HG03095 (cell line): ENCODE data around the gene PPP2R3B.
"Not testable (repeated sequence)": the region's sequence is repeated elsewhere in the genome, so short reads cannot be mapped to it uniquely, and the experiment has no call there.

Source experiments
- ATAC-seq: cut with Tn5 transposase; IDR thresholded peaks from one replicate; pipeline ENCODE4 v1.9.1; 2021; ENCODE audit warnings: moderate library complexity; ENCODE audit not compliant: unreplicated experiment

Gene PPP2R3B

DNA sequence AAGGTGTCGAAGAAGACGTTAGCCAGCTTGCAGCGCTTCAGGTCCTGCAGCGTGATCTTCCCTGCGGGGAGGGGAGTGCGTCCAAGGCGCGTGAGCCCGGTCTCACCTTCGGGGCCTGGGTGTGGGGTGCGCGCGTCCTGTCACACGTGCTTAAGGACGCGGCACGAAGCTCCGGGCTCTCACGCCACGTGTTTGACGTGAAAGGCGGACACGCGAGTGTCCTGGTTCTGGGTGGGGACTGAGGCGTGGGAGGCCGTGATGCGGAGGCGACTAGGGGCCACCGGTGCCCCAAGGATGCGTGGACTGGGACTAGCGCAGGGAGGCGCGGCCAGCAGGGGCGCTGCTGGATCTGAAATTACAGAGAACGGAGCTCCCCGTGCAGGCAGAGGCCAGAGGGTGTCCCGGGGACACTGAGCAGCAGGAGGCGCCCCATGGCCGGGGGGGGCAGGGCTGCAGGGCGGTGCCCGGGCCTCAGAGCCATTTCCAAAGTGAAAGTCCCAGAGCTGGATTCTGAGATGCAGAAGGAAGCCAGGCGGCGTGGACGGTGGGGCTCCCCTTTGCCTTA is 47.8 kb downstream of the PPP2R3B start:
- no peak for ATAC-seq

DNA sequence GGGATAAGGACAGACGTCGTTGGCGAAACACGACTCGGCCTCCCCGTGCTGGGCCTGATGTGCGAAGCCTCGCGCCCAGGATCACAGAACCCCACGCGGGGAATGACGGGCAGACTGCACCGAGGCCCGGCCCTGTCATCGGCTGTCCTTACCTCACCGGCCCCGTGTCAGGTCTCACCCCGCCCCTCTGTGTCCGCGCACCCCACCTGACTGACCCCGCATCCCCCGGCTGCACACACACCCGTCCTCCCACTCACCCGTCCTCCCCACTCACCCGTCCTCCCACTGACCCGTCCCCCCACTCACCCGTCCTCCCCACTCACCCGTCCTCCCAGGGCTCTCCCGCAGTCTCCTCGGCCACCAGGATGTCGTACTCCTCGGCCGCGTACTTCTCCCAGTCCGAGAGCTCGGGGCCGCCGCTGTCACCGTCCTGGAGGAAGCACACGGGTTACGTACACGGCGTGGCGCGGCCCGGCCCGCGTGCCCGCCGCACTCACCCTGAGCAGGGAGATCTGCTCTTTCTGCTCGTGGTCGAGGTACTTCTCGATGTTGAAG is 48.3 kb downstream of the PPP2R3B start:
- ATAC-seq = no peak

DNA sequence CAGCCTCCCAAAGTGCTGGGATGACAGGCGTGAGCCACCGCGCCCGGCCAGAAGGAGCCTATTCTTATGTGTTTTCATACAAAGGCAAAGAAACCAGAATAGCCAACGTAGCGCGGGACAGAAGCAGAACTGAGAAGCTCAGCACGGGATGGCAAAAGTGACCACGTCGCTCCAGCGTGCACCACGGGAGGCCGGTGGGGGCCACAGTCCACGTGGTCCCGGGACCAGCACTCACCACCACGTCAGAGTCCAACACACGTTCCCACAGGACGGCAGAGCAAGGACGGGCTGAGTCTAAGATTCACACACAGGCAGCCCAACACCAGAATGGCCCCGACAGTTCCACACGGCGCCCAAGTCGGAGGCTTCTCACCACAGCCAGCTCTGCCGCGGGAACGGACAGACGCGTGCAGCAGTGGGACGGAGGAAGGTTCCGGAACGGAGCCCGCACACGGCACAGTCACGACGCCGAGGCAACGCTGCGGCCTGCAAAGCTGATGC is 49.3 kb downstream of the PPP2R3B start:
- no peak for ATAC-seq

DNA sequence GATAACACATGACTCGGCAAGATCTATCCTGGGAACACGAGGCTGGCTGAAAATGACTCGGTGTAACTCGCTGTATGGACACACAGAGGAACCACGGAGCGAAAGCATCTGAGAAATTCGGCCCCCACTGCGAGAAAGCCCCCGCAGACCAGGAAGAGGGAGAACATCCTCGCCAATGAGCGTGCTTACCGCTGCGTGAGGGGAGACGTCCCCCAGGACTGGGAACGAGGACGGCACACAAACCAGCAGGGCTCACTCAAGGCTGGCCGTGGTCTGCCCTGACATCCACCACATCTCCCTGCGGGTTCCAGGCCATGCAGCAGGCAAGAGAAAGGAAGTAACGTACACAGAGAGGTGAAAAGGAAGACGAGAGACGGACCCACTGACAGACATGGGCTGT is 50.5 kb downstream of the PPP2R3B start:
- no peak for ATAC-seq

DNA sequence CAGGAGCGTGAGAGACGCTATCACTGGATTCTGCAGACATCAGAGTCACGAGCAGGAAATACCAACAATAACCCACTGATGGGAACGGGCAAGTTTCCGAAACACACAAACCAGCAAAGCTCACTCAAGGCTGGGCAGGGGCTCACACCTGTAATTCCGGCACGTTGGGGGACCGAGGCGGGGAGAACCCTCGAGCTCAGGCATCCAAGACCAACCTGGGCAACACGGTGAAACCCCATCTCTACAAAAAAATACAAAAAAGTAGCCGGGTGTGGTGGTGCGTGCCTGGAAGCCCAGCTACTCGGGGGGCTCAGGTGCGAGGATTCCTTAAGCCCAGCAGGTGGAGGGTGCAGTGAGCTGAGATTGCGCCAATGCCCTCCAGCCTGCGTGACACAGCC is 51.0 kb downstream of the PPP2R3B start:
- no peak for ATAC-seq

DNA sequence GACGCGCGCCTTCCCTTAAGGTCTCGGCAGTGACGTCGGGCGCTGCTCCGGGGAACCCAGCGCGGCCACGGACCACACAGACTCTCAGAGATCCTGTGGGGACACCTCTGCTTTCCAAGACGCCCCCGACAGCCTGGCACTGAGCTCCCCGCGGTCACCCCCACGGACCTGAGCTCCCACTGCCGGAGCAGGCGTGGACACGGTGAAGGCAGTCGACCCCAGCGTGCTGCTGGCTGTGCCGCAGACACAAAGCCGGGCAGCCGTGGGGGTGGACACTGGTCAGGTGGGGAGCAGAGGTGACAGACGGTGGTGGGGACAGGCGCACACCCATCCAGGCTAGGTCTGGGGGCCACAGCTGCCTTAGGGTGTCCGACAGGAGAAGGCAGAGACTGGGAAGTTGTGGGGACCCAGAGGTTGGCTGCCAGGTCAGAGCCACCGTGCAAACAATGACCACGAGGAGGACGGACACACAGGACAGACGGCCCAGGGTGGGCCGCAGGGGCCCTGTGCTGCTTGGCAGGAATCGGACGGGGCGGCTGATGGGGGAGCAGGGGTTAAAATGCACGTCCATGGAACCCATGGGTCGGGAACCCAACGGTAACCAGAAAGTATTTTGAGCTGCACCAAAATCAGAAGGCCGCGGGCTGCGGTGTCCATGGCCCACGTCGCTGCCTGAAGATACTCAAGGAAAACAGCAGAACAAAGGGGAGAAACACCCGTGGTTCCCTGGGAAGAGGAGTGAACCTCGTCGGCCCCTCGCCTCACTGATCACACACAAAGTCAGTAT is 51.5 kb downstream of the PPP2R3B start:
- ATAC-seq = no peak

DNA sequence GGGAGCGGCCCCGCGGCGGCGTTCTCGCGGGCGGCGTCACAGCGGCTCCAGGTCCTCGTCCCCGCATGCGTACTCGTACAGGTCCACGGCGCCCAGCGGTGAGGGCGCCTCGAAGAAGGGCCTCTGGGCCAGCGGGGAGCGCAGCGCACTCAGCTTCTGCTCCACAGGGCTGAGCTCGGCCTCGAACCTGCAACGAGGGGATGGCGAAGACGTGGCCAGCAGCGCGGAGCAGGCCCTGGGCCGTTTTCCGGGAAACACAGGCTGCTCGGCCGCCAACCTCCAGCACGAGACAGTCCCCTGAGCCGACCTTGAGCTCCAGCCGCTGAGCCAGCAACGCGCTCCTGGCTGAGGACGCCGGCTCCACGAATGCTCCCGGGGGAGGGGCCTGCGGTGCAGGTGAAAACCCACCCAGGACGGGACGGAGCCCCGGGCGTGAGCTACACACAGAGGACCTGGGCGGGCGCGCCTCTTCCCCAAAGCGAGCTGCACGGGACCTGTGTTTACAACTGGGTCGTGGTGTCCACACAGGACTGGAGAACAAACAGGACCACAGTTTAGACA is 52.3 kb downstream of the PPP2R3B start:
- ATAC-seq = no peak

DNA sequence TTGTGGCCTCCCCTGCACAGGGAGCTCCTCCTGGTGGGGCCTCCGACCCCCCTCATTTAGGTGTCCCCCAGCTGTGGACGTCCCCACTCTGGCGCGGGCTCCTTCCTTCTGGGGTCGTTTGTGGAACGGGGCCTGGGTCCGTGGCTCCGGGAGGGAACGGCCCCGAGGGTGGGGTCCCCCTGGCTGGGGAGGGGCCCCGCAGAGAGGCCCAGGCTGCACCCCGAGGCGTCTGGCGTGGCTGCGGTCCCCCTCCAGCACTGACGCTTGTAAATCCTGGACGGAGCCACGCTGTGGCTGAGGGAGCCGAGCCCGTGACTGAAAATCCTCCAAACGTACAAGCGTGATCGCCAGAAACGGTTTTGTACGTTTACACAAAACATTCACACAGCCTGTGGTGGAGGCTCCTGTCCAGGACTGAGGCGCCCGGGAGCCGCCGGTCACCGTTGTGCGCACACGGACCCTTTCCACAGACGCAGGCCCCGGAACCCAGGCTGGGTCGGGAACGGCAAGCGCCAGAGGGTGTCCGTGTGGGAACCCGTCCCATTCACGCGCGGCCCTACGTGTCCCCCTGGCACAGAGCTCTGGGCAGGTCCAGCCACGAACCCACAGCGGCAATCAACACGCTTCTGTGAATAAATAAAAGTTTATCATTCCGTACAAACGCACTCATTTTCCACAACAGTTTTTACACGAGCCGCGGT is 52.9 kb downstream of the PPP2R3B start:
- no peak for ATAC-seq

DNA sequence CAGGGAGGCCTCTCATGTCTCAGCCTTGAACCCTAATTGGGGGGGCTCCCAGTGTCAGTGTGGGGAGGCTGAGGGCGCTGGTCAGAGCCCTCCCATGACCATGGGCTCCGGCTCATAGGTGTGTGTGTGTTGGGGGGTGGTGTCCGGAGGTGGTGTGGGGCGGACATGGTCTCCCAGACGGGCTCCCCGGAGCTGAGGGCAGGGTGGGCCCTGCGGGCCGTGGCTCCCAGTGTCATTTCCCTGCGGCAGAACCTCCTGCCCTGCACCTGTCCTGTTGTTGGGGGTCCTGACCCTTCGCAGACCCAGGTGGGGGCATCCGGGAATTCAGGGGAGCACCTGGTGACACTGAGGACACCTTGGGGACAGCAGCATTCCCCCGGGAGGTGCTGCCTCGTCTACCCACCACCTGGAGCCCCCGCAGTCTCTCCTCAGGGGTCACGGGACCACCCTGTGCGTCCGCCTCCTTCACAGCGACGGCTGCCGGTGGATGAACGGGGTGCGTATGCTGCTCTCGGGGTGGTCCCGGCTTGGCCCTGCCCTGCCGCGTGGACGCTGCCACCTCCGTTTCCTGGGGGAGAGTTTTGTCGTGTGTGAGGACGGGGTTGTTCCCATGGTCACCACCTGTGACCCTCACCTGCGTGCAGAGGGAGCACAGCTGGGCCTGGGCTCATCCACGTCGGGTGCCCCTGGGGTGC is 53.6 kb downstream of the PPP2R3B start:
- no peak for ATAC-seq

DNA sequence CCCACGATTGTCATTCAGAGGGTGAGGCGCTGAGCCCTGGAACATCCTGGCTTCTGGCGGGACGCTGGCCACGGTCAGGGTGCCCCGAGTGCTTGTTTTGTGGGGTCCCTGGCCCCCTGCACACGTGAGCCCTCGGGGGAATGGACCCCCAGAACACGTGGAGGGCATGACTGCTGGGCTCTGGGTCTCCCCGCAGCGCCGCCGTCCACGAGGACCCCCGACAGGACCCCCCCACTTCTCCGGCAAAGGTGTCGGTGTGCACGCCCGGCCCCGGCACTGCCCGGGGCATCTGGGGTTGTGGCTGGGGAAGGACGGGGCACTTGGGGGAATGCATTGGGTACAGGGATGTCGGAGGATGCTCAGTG is 54.2 kb downstream of the PPP2R3B start:
- no peak for ATAC-seq

DNA sequence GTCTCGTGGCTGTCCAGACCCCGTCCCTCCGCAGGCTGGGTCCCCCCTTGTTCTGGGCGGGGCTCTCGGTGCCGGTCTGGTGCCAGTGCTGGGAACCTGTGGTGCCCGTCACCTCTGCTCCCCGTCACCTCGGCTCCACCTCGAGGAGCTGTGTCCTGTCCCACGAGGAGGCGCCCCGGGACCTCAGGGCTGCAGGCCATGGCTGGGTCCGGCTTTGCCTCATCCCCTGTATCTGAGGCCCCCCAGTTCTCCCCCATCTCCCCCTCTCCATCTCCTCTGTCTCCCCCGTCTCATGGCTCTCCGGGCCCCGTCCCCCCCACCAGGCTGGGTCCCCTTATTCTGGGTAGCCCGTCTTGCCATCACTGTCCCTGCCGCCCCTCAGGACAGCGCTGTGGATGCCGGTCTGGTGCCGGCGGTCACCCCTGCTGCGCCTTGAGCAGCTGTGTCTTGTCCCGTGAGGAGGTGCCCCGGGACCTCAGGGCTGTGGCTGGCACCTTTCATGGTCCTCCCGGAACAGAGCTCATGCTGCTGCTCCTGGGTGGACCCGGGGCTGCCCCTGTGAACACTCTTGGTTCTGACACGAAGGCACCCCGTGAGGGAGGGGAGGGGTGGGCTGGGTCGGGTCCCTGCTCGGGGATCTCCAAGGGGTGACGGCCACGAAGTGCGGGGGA is 54.7 kb downstream of the PPP2R3B start:
- ATAC-seq = no peak

DNA sequence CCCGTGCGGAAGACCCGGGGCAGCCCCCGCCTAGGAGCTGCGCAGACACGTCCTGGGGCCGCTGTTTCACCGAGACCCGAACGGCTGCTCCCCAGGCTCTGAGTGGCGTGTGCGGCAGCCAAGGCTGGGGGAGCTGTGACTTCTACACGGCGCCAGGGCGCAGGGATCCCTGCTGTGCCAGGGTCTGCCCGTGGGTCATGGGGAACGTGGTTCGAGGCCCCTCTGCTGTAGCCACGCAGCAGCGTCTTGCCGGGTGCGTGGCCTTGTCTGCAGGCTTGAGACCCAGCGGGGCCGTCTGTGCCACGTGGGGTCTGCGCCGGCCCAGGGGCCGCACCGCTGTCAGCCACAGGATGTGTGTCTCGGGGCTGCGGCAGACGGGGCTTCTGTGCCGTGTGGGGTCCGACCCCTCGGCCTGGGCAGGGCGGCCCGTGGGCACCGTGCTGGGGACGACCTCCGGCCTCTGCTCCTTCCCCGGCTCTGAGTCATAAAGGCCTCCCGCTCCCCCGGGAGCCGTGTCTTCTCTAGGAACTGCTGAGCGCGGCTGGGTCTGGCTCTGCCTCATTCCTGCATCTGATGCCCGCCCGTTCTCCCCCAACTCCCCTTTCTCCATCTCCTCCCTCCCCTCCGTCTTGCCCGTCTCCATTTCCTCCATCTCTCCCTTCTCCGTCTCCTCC is 55.4 kb downstream of the PPP2R3B start:
- ATAC-seq = no peak

DNA sequence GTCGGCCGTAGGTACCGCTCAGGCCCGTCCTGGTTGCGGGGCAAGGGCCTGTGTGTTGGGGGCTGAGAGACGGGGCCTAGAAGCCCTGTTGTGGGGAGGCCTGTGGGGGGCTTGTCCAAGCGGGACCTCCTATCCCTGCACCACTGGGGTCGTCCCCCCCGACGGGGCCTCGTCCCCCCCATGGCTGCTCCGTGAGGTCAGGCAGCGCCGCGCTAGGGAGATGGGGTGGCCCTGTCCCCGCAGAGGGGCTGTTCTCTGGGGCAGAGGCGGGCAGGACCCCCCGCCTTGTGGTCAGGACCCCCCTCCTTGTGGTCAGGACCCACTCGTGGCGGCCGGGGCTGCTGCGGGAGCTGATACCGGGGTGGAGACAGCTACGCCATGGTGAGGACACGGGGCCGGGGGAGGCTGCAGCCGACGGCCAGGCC is 56.0 kb downstream of the PPP2R3B start:
- ATAC-seq = no peak

DNA sequence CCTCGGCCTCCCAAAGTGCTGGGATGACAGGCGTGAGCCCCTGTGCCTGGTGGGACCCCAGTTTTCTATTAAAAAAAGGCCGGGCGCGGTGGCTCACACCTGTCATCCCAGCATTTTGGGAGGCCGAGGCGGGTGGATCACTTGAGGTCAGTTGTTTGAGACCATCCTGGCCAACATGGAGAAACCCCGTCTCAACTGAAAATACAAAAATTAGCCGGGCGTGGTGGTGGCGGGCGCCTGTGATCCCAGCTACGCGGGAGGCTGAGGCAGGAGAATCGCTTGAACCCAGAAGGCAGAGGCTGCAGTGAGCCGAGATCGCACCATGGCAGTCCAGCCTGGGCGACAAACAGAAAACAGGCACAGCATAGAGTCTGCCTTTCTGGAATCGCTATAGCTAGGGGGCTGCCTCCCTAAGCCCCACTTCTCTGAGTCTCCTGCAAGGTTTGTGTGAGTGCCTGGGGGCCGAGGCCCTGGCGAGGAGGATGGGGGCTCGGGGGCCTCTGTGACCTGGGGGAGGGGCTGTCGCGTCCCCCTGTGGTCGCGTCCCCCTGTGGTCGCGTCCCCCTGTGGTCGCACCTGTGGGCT is 56.5 kb downstream of the PPP2R3B start:
- ATAC-seq = not testable (repeated sequence)

DNA sequence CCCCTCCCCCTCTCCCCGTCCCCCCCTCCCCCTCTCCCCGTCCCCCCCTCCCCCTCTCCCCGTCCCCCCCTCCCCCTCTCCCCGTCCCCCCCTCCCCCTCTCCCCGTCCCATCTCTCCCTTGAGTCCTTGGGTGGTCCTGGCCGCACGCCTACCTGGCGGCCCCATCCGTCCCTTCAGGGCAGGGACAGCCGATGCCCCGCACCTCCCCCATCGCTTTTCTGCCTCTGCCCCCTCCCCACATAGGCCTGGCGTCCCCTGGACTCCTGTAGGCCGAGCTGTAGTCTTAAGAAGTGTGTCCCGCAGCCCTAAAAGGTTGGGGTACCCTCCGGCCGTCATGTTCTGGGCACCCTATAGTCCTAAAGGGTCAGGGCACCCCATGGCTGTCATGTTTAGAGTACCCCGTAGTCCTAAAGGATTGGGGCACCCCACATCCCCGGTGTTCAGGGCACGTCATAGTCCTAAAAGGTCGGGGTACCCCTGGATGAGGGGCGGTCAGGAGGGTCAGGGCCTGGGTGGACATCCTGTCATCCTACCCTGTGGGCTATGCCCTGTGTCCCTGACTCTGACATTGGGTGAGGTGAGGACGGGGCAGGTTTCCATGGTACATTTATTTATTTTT is 57.3 kb downstream of the PPP2R3B start:
- no peak for ATAC-seq

DNA sequence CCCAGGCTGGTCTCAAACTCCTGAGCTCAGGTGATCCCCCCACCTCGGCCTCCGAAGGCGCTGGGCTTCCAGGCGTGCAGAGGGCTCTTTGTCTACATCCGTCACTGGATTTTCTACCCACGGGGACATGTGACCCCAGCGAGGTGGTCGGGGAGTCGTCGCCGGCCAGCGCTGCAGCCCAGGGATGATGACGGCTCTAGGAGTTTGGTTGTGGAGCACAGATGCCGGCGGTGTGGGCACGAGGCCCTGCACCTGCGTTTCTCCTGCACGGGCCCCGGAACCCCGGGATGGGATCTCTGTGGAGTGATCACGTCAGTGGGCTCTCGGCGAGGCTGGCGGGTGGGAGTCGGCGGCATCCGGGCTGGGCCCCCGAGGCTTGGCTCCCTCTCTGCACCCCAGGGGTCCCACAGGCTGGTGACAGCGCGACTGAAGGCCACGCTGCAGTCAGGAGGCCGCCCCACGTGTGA is 59.0 kb downstream of the PPP2R3B start:
- no peak for ATAC-seq

DNA sequence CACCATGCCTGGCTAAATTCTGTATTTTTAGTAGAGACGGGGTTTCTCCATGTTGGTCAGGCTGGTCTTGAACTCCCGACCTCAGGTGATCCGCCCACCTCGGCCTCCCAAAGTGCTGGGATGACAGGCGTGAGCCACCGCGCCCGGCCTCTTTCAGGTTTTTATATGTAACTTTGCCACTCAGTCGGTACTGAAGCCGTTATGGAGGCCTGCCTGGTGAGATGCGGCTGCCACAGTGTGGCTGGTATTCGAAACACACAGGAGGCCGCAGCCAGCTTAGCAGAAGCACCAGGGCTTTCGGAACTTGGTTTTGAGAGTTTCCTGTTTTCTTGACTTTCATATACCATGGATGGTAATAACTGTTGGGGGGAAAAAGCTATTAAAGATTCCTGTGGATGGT is 62.0 kb downstream of the PPP2R3B start:
- not testable (repeated sequence) for ATAC-seq

DNA sequence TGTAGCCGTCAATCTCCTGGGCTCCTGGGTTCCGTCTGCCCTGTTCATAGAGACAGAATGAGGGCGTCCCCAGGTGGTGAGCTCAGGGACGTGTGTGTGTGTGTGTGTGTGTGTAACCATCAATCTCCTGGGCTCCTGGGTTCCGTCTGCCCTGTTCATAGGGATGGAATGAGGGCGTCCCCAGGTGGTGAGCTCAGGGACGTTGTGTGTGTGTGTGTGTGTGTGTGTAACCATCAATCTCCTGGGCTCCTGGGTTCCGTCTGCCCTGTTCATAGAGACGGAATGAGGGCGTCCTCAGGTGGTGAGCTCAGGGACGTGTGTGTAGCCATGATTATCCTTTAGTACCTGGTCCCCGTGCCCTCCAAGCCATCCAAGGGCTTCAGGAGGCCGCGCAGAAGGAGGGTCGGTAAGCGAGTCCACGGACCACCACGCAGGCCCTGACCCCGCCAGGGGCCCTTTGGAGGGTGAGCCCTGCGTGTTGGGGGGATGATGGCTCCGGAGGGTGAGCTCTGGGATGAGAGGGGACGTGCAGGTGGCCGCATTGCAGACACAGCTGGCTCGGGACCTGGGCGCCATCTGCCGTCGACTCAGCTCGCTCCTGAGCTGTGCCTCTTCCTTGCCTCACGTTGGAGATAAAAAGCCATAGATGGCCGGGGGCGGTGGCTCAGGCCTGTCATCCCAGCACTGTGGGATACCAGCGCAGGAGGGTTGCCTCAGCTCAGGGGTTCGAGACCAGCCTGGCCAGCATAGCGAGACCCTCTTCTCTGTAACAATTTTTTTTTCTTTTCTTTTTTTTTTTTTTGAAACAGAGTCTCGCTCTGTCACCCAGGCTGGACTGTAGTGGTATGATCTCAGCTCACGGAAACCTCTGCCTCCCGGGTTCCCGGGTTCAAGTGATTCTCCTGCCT is 62.7 kb downstream of the PPP2R3B start:
- ATAC-seq = peak; percentile 32
